DND-41 (cell line): ENCODE data around the gene SHISA7.

ENCODE experiments used
- ATAC-seq: fragments of 200-7000 bp; cut with Tn5 transposase; 3 replicates; pipeline ENCODE4 v1.9.1; 2021; ENCODE audit warnings: low read depth; ENCODE audit not compliant: insufficient read depth
- DNase-seq: peaks from one replicate; pipeline ENCODE4 v3.0.0-alpha.2; 2020
- H2AFZ ChIP-seq: 2 replicates; pipeline ENCODE4 v1.6.0; 2012; ENCODE audit warnings: low read depth, low read length
- H3K27ac ChIP-seq: 2 replicates; pipeline ENCODE4 v1.5.1; 2012; ENCODE audit warnings: low read length, inconsistent platforms
- H3K27me3 ChIP-seq: fragments of 200-600 bp; sonication (generic); 2 replicates; pipeline ENCODE4 v1.6.0; 2012; ENCODE audit warnings: low read length, mild to moderate bottlenecking, inconsistent platforms; ENCODE audit not compliant: insufficient read depth, poor library complexity
- H3K36me3 ChIP-seq: 2 replicates; pipeline ENCODE4 v1.5.1; 2012; ENCODE audit warnings: low read length, inconsistent platforms; ENCODE audit not compliant: insufficient read depth
- H3K4me1 ChIP-seq: 2 replicates; pipeline ENCODE4 v1.5.1; 2012; ENCODE audit warnings: mild to moderate bottlenecking, low read length; ENCODE audit not compliant: insufficient read depth
- H3K4me2 ChIP-seq: 2 replicates; pipeline ENCODE4 v1.6.0; 2012; ENCODE audit warnings: mild to moderate bottlenecking, moderate library complexity, low read length, inconsistent platforms; ENCODE audit not compliant: insufficient read depth
- H3K4me3 ChIP-seq, 2 experiments: fragments of 200-600 bp in 1 of 2; shearing (Covaris generic) in 1 of 2; 2 replicates each; pipeline ENCODE4 v1.5.1; 2012 to 2016; ENCODE audit warnings: inconsistent platforms in 2 of 2, low read length in 2 of 2, mild to moderate bottlenecking in 2 of 2, low read depth in 1 of 2, moderate library complexity in 1 of 2
- H3K79me2 ChIP-seq: 2 replicates; pipeline ENCODE4 v1.6.0; 2012; ENCODE audit warnings: low read length, inconsistent platforms; ENCODE audit not compliant: insufficient read depth
- H3K9ac ChIP-seq: 2 replicates; pipeline ENCODE4 v1.6.0; 2012; ENCODE audit warnings: low read depth, mild to moderate bottlenecking, inconsistent platforms, low read length, moderate library complexity
- H3K9me3 ChIP-seq: 2 replicates; pipeline ENCODE4 v1.5.1; 2012; ENCODE audit warnings: low read length, moderate library complexity, mild to moderate bottlenecking, inconsistent platforms; ENCODE audit not compliant: insufficient read depth, severe bottlenecking
- H4K20me1 ChIP-seq: 2 replicates; pipeline ENCODE4 v1.6.0; 2012; ENCODE audit warnings: low read length; ENCODE audit not compliant: insufficient read depth
- EZH2 ChIP-seq: IDR thresholded peaks from 3 replicates; pipeline ENCODE4 v1.6.1; 2012; ENCODE audit warnings: borderline replicate concordance, low read depth, mild to moderate bottlenecking, moderate library complexity, low read length, inconsistent platforms; ENCODE audit not compliant: severe bottlenecking
- TF ChIP-seq, protein P1 (sequence below): IDR thresholded peaks from 2 replicates; pipeline ENCODE4 v1.5.1; 2012; ENCODE audit warnings: borderline replicate concordance, low read length, moderate library complexity, mild to moderate bottlenecking; ENCODE audit not compliant: poor library complexity, severe bottlenecking; ENCODE audit errors: extremely low read depth

Gene SHISA7

DNA sequence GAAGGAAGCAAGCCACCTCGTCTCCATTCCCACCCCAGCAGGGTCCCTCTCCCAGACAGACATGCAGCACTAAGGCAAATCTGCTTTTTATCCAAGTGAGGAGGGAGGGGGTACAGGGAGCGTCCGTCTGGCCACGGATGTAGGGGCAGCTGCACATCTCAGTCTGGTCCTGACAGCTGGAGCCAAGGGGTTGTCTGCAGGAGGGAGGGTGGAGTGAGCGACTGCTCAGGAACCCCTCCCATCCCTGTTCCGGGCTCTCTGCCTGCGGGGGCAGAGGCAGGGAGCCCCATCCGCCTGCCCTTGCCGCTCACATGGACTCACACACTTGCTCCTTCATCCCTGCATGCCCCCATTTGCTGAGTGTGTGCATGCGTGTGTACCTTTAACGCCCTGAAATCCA, 63.9 kb downstream of the SHISA7 start:
- no peaks in the 10 kb centered on the region for H3K9me3 ChIP-seq
- H3K4me2 ChIP-seq: no peak overlapping the region
- no peaks in the 10 kb centered on the region; the same call in 1 of the 2 replicates for H4K20me1 ChIP-seq
- no peak overlapping the region for H3K9ac ChIP-seq
- H3K4me3 ChIP-seq: no peak overlapping the region
- DNase-seq: no peak
- no peaks in the 10 kb centered on the region for H3K27me3 ChIP-seq
- H2AFZ ChIP-seq: no peak overlapping the region
- no peak overlapping the region for H3K27ac ChIP-seq
- H3K79me2 ChIP-seq: peaks cover 27% of the 10 kb centered on the region
- TF ChIP-seq, protein P1, sequence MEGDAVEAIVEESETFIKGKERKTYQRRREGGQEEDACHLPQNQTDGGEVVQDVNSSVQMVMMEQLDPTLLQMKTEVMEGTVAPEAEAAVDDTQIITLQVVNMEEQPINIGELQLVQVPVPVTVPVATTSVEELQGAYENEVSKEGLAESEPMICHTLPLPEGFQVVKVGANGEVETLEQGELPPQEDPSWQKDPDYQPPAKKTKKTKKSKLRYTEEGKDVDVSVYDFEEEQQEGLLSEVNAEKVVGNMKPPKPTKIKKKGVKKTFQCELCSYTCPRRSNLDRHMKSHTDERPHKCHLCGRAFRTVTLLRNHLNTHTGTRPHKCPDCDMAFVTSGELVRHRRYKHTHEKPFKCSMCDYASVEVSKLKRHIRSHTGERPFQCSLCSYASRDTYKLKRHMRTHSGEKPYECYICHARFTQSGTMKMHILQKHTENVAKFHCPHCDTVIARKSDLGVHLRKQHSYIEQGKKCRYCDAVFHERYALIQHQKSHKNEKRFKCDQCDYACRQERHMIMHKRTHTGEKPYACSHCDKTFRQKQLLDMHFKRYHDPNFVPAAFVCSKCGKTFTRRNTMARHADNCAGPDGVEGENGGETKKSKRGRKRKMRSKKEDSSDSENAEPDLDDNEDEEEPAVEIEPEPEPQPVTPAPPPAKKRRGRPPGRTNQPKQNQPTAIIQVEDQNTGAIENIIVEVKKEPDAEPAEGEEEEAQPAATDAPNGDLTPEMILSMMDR: no peak
- TF ChIP-seq EZH2: no peak
- H3K4me1 ChIP-seq: peaks cover 22% of the 10 kb centered on the region
- H3K36me3 ChIP-seq: no peaks in the 10 kb centered on the region; the same call in 1 of the 2 replicates
- ATAC-seq: no peak
